Activated B cell treated with CpG ODN at 0.5 μM for 24 hours (primary cell): Measurements from ENCODE around the gene ADARB2. TPM values are rescaled to one million over a fixed set of nuclear protein-coding genes. Genes with fewer than 3 reads are reported as not detected.

ENCODE experiments used
- ATAC-seq: fragments of 200-7000 bp; cut with Tn5 transposase; one replicate; pipeline ENCODE4 v1.10.0; 2021; ENCODE audit warnings: low read depth, mild to moderate bottlenecking, moderate library complexity
- CTCF ChIA-PET: fragments of 350-600 bp; sonication (Branson Sonifier 250); formaldehyde crosslinking; loops from one replicate; lab custom pipeline; 2021; ENCODE audit warnings: antibody characterized with exemption; lab: Charles Lee
- POLR2A ChIA-PET: fragments of 350-600 bp; sonication (Branson Sonifier 250); formaldehyde crosslinking; loops from one replicate; lab custom pipeline; 2021; ENCODE audit warnings: antibody characterized with exemption; lab: Charles Lee
- DNase-seq: peaks from one replicate; pipeline ENCODE4 v3.0.0; 2022
- H3K27ac Mint-ChIP-seq: one replicate; pipeline ENCODE4 v1.8.0; 2020; ENCODE audit warnings: mixed read lengths
- H3K27me3 Mint-ChIP-seq: one replicate; pipeline ENCODE4 v1.8.0; 2021; ENCODE audit warnings: mixed read lengths
- H3K36me3 Mint-ChIP-seq: one replicate; pipeline ENCODE4 v1.8.0; 2021; ENCODE audit warnings: low read depth, mixed read lengths
- H3K4me1 Mint-ChIP-seq: one replicate; pipeline ENCODE4 v1.8.0; 2021; ENCODE audit warnings: mixed read lengths
- H3K4me3 Mint-ChIP-seq: one replicate; pipeline ENCODE4 v1.8.0; 2020; ENCODE audit warnings: mild to moderate bottlenecking, mixed read lengths
- H3K9me3 Mint-ChIP-seq: one replicate; pipeline ENCODE4 v1.8.0; 2020; ENCODE audit warnings: mixed read lengths
- intact Hi-C: fragments of 100-400 bp; cut with micrococcal nuclease; formaldehyde crosslinking; loops from one replicate; pipeline ENCODE4 v1.15.1; 2024
- total RNA-seq: library from RNA; stranded (reverse); gene quantifications from 2 replicates; pipeline ENCODE4 v1.2.3, GENCODE V29; 2022
- TF ChIP-seq, protein P1 (sequence below): fragments of 200-600 bp; IDR thresholded peaks from one replicate; pipeline ENCODE4 v1.8.0; 2022; ENCODE audit warnings: antibody characterized with exemption, mild to moderate bottlenecking

The ADARB2 gene
- total RNA-seq, 1 donor from 2014 or later: 0.11 TPM

DNA sequence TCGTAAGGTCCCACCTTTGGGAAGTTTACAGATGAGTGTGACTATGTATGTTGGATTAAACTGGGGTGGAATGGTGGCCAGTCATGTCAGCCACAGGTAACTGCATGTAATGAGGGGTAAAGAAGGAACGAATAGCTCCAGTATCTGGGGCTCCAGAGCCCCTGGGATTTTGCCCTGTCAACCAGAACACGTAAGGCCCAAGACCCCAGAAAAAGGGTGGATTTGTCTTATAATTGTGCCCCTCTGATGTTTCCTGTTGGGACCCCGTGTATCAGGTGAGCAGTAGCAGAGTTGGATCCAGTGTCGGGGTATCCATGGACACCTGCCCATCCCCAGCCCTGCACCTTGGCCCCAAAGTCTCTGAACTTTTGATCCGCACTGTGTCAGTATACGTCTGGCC, 76.9 kb downstream of the ADARB2 start:
- Mint-ChIP-seq H3K36me3 (no peaks in the 10 kb centered on the region), H3K9me3 (no peaks in the 10 kb centered on the region), H3K4me3 (no peak overlapping the region)

DNA sequence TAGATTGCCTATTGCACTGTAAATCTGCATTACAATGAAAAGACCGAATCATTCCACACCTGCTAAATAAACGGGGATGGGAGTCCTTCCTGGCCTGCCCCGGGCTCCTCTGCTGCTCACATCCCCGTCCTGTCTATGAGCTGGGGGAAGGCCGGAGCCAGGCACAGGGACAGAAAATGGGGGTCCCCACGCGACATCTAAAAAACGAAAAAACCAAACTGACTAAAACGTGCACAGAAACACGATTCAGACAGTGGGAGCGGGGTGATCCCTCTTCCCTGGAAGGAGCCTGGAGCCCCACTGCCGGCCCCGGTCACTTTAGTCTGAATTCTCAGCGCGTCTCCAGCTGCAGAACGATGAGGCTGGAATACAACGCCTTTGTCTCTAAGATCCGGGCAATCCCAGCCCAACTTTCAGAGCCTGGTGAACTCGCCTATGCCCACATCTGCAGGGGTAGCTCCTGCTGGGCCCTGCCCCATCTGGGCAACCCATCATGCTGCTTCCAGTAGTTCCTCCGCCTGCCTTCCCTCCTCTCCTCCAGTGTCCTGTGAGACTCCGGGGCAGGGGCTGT, 78.0 kb downstream of the ADARB2 start:
- ATAC-seq (no peak), DNase-seq (no peak)
- H3K36me3 Mint-ChIP-seq: no peaks in the 10 kb centered on the region
- no peaks in the 10 kb centered on the region for H3K9me3 Mint-ChIP-seq
- intact Hi-C loops: no loop called here
- peaks cover 55% of the 10 kb centered on the region for H3K4me1 Mint-ChIP-seq
- TF ChIP-seq, protein P1, sequence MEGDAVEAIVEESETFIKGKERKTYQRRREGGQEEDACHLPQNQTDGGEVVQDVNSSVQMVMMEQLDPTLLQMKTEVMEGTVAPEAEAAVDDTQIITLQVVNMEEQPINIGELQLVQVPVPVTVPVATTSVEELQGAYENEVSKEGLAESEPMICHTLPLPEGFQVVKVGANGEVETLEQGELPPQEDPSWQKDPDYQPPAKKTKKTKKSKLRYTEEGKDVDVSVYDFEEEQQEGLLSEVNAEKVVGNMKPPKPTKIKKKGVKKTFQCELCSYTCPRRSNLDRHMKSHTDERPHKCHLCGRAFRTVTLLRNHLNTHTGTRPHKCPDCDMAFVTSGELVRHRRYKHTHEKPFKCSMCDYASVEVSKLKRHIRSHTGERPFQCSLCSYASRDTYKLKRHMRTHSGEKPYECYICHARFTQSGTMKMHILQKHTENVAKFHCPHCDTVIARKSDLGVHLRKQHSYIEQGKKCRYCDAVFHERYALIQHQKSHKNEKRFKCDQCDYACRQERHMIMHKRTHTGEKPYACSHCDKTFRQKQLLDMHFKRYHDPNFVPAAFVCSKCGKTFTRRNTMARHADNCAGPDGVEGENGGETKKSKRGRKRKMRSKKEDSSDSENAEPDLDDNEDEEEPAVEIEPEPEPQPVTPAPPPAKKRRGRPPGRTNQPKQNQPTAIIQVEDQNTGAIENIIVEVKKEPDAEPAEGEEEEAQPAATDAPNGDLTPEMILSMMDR: no peak
- peaks cover 12% of the 10 kb centered on the region for H3K27me3 Mint-ChIP-seq
- no peak overlapping the region for H3K27ac Mint-ChIP-seq
- POLR2A ChIA-PET: no interaction called here
- H3K4me3 Mint-ChIP-seq: no peak overlapping the region
- CTCF ChIA-PET: no interaction called here

More for the DNA sequence above, 76.9 kb downstream of the ADARB2 start:
- Mint-ChIP-seq H3K27me3 (peaks cover 12% of the 10 kb centered on the region), H3K4me1 (peaks cover 51% of the 10 kb centered on the region), H3K27ac (peak overlapping the region; percentile 5)
- TF ChIP-seq, protein P1: no peak
- DNase-seq (no peak), ATAC-seq (no peak)
- ChIA-PET POLR2A (no interaction called here), CTCF (no interaction called here)
- intact Hi-C loops: loop anchor here (5.0 kb wide), 2 partner anchors 77 to 1377 kb away; partner anchors contain the start of gene ADARB2

DNA sequence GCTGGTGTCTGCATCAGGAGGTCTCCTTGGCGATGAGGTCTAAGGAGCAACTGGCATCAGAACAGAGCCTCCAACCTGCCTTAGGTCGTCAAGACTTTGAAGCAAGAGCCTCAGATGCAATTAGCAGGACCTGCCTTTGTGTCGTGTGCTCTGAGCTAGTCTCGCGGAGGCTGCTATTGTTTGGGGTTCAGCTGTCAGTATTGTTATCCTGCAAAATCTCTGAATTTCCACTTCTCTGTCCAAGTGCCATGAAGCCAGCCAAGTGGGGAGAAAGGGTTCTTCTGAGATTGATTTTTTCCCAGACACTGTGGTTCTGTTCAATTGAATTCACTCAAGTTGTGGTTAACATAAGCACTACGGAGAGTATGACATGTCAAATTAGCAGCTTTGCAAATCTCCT, 78.7 kb downstream of the ADARB2 start:
- H3K4me1 Mint-ChIP-seq: peaks cover 50% of the 10 kb centered on the region
- no peaks in the 10 kb centered on the region for H3K36me3 Mint-ChIP-seq
- intact Hi-C loops: no loop called here
- DNase-seq (no peak), ATAC-seq (no peak)
- H3K27ac Mint-ChIP-seq: no peak overlapping the region
- TF ChIP-seq, protein P1: no peak
- POLR2A ChIA-PET: no interaction called here
- no peak overlapping the region for H3K4me3 Mint-ChIP-seq
- H3K27me3 Mint-ChIP-seq: peaks cover 12% of the 10 kb centered on the region
- no peaks in the 10 kb centered on the region for H3K9me3 Mint-ChIP-seq
- CTCF ChIA-PET: no interaction called here

DNA sequence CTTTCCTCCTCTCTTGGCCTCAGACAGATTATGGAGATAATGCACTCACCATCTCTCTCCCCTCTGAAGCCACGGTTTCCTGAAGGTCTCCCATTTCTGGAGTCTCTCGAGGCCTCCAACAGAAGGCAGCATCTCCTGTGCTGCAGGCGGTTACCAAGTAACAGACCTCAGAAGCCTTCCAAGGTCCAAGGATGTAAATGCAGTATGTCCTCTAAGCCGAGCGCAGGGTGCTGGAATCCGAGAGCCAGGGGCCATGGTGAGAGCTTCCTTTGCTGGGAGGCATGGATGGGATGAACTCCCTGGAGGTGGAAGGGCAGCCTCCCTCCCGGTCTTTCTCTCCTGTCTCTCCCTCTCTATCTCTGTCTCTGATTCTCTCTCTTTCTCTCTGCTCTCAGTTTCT, 79.8 kb downstream of the ADARB2 start:
- H3K27me3 Mint-ChIP-seq: peaks cover 12% of the 10 kb centered on the region
- DNase-seq (no peak), ATAC-seq (no peak)
- no peaks in the 10 kb centered on the region for H3K36me3 Mint-ChIP-seq
- TF ChIP-seq, protein P1: no peak
- intact Hi-C loops: no loop called here
- no peak overlapping the region for H3K27ac Mint-ChIP-seq
- ChIA-PET CTCF (no interaction called here), POLR2A (no interaction called here)
- H3K9me3 Mint-ChIP-seq: no peaks in the 10 kb centered on the region
- H3K4me3 Mint-ChIP-seq: no peak overlapping the region
- H3K4me1 Mint-ChIP-seq: peaks cover 42% of the 10 kb centered on the region

DNA sequence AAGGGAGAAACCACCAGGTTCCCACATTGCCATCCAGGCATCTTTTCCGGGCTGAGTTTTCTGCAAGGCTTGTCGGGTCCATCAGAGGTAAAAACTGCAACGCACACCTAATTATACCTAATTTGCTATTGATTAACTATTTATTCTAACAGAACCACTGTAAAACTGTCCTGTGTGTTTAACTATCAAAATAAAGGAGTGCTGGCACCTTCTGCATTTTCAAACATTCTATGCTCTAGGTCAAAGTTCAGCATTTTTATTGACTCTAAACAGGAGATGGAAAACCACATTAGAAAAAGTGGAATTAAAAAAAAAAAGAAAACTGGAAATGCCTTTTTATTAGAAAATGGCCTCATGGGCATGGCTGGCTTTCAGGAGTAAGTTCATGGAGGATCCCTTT, 82.0 kb downstream of the ADARB2 start:
- TF ChIP-seq, protein P1: no peak
- ChIA-PET CTCF (no interaction called here), POLR2A (no interaction called here)
- Mint-ChIP-seq H3K4me3 (no peak overlapping the region), H3K27ac (no peak overlapping the region), H3K9me3 (no peaks in the 10 kb centered on the region), H3K4me1 (peaks cover 22% of the 10 kb centered on the region), H3K27me3 (peaks cover 15% of the 10 kb centered on the region), H3K36me3 (no peaks in the 10 kb centered on the region)
- ATAC-seq (no peak), DNase-seq (no peak)
- intact Hi-C loops: no loop called here
